DOHH2 (cell line): ENCODE data around the gene GBX2.

Source experiments
- H3F3A ChIP-seq: fragments of 200-600 bp; sonication (generic), shearing (Covaris generic); 2 replicates; pipeline ENCODE4 v1.6.0; 2016; ENCODE audit warnings: antibody characterized with exemption, mild to moderate bottlenecking; ENCODE audit not compliant: control insufficient read depth, insufficient read depth
- H3K27ac ChIP-seq: fragments of 200-600 bp; sonication (generic); 2 replicates; pipeline ENCODE4 v1.5.1; 2014; ENCODE audit warnings: low read depth, mild to moderate bottlenecking, low read length, moderate library complexity
- H3K27me3 ChIP-seq: fragments of 200-600 bp; sonication (generic); 2 replicates; pipeline ENCODE4 v1.6.1; 2014; ENCODE audit warnings: mild to moderate bottlenecking, low read length, mixed read lengths; ENCODE audit not compliant: control insufficient read depth
- H3K36me3 ChIP-seq: fragments of 200-600 bp; sonication (generic); 2 replicates; pipeline ENCODE4 v1.6.1; 2014; ENCODE audit warnings: mild to moderate bottlenecking, low read length, moderate library complexity, mixed read lengths; ENCODE audit not compliant: control insufficient read depth
- H3K4me1 ChIP-seq: fragments of 200-600 bp; sonication (generic); 2 replicates; pipeline ENCODE4 v1.6.1; 2014; ENCODE audit warnings: mild to moderate bottlenecking, low read length, mixed read lengths; ENCODE audit not compliant: control insufficient read depth
- H3K4me2 ChIP-seq: fragments of 200-600 bp; sonication (generic); 2 replicates; pipeline ENCODE4 v1.6.0; 2014; ENCODE audit warnings: mild to moderate bottlenecking, low read length, moderate library complexity
- H3K4me3 ChIP-seq: fragments of 200-600 bp; sonication (generic); 2 replicates; pipeline ENCODE4 v1.5.1; 2014; ENCODE audit warnings: mild to moderate bottlenecking, low read length, mixed read lengths
- H3K79me2 ChIP-seq: fragments of 200-600 bp; sonication (generic); 2 replicates; pipeline ENCODE4 v1.6.1; 2014; ENCODE audit warnings: mild to moderate bottlenecking, low read length, mixed read lengths; ENCODE audit not compliant: control insufficient read depth
- H3K9me2 ChIP-seq: fragments of 200-600 bp; sonication (generic); replicated peaks from 2 replicates; pipeline ENCODE4 v1.6.1; 2014; ENCODE audit warnings: mild to moderate bottlenecking, low read length, mixed read lengths; ENCODE audit not compliant: control insufficient read depth
- H3K9me3 ChIP-seq: fragments of 200-600 bp; sonication (generic); 2 replicates; pipeline ENCODE4 v1.6.1; 2014; ENCODE audit warnings: antibody characterized with exemption, low read length, mixed read lengths; ENCODE audit not compliant: control insufficient read depth, insufficient read depth
- H4K20me1 ChIP-seq: fragments of 200-600 bp; sonication (generic); 2 replicates; pipeline ENCODE4 v1.6.0; 2014; ENCODE audit warnings: low read depth, mild to moderate bottlenecking, antibody characterized with exemption, low read length, moderate library complexity; ENCODE audit not compliant: control insufficient read depth, insufficient read depth
- EZH2phosphoT487 ChIP-seq: fragments of 200-600 bp; sonication (generic); IDR thresholded peaks from 2 replicates; pipeline ENCODE4 v1.6.1; 2017; ENCODE audit warnings: borderline replicate concordance, mild to moderate bottlenecking, antibody characterized with exemption, low read length, moderate library complexity, mixed read lengths
- TF ChIP-seq, protein P1 (sequence below): fragments of 200-600 bp; sonication (generic); IDR thresholded peaks from one replicate; pipeline ENCODE4 v1.5.1; 2014; ENCODE audit warnings: antibody characterized with exemption, mild to moderate bottlenecking, low read depth, low read length; ENCODE audit not compliant: poor library complexity, severe bottlenecking

GBX2 gene

DNA sequence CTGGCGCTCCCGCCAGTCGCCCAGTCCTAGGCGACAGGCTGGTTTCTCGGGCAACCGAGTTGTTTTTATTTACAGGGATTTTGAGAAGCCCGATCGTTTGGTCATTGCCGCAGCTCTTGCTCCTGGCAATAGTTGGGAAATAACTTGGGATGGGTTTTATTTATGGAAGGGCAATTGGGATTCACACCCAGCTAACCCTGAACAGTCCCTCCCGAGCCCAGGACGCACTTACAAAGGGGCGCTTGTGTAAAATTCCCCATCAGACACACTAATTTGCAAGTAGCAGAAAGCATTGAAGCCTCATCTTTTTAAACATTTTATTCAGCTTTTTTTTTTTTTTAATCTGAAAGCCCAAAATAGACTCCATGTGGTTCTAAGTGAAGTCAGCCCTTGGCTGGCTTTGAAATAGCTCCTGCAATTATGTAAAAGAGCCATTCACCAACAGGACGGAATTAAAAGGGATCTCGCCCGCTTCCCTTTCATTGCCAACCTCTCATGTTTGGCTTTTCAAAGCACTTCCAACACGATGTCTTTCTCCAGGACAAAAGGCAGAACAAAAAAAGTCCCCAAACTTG, 3.6 kb upstream of the GBX2 start:
- Histone ChIP-seq H3K9me2 (no peaks in the 10 kb centered on the region), H4K20me1 (no peaks in the 10 kb centered on the region), H3K4me2 (no peak overlapping the region), H3K79me2 (no peaks in the 10 kb centered on the region), H3K27me3 (no peaks in the 10 kb centered on the region), H3K9me3 (no peaks in the 10 kb centered on the region; the same call in 1 of the 2 replicates), H3K27ac (no peak overlapping the region), H3K36me3 (no peaks in the 10 kb centered on the region), H3K4me3 (no peak overlapping the region), H3F3A (no peaks in the 10 kb centered on the region), H3K4me1 (no peaks in the 10 kb centered on the region)
- no peak for TF ChIP-seq EZH2phosphoT487

DNA sequence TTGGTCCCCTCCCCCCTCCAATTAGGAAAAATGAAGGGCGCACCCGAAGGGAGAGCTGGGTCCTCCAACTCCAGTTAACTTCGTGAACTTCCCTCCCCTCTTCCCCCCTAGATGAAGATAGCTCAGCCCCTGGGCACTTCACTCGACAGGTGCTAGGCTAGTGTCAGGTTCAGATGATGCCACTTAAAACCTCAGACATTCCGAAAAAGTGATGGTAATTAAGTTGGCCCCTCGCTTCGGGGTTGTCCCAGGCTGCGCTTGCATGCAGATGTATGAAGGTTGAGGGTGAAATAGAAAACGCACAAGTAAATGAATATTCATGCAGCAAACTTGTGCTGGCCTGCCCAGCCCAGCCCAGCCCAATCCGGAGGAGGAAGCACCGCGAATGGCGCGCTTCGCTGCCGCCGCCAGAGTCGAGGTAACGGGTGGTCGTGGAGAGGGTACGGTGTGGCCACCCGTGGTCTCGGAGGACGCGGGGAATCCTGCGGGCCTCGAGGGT, 3.0 kb upstream of the GBX2 start:
- Histone ChIP-seq H3K27me3 (no peaks in the 10 kb centered on the region), H3F3A (no peaks in the 10 kb centered on the region), H4K20me1 (no peaks in the 10 kb centered on the region), H3K9me3 (no peaks in the 10 kb centered on the region; the same call in 1 of the 2 replicates), H3K79me2 (no peaks in the 10 kb centered on the region), H3K4me2 (no peak overlapping the region), H3K4me3 (no peak overlapping the region), H3K36me3 (no peaks in the 10 kb centered on the region), H3K4me1 (no peaks in the 10 kb centered on the region), H3K27ac (no peak overlapping the region), H3K9me2 (no peaks in the 10 kb centered on the region)
- TF ChIP-seq, protein P1, sequence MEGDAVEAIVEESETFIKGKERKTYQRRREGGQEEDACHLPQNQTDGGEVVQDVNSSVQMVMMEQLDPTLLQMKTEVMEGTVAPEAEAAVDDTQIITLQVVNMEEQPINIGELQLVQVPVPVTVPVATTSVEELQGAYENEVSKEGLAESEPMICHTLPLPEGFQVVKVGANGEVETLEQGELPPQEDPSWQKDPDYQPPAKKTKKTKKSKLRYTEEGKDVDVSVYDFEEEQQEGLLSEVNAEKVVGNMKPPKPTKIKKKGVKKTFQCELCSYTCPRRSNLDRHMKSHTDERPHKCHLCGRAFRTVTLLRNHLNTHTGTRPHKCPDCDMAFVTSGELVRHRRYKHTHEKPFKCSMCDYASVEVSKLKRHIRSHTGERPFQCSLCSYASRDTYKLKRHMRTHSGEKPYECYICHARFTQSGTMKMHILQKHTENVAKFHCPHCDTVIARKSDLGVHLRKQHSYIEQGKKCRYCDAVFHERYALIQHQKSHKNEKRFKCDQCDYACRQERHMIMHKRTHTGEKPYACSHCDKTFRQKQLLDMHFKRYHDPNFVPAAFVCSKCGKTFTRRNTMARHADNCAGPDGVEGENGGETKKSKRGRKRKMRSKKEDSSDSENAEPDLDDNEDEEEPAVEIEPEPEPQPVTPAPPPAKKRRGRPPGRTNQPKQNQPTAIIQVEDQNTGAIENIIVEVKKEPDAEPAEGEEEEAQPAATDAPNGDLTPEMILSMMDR, result no peak
- no peak for TF ChIP-seq EZH2phosphoT487

DNA sequence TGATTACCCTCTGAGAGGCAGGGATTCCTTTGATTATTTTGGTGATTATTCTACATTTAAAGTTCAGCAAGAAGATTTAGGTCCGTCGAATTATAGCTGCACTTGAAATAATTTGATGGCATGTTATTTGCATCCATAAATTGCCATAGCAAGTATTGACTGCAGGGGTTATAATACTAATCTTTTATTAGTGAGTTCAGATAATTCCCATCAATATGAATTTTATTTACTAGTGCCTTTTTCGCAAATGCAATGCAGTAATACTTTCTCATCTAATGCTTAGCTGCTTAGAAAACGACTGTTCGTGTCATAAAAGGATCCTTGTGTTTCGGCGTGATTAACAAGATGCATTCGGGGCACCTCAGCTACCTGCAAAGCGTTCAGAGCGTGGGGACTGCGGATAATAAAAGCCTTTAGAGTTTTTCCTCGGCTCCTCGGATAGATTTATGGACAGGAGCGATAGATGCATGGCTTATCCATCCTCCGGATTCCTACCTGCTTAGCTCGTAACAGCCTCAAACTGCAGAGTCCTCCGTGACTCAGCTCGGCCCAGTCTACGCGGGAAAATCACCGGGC, 2.5 kb upstream of the GBX2 start:
- H4K20me1 ChIP-seq, result no peaks in the 10 kb centered on the region
- H3K4me3 ChIP-seq, result no peak overlapping the region
- no peaks in the 10 kb centered on the region for H3K27me3 ChIP-seq
- H3K4me2 ChIP-seq, result no peak overlapping the region
- H3K27ac ChIP-seq, result no peak overlapping the region
- H3K79me2 ChIP-seq, result no peaks in the 10 kb centered on the region
- H3K9me3 ChIP-seq, result no peaks in the 10 kb centered on the region; the same call in 1 of the 2 replicates
- no peak for TF ChIP-seq EZH2phosphoT487
- TF ChIP-seq, protein P1, result no peak
- no peaks in the 10 kb centered on the region for H3K36me3 ChIP-seq
- H3K9me2 ChIP-seq, result no peaks in the 10 kb centered on the region
- H3F3A ChIP-seq, result no peaks in the 10 kb centered on the region
- no peaks in the 10 kb centered on the region for H3K4me1 ChIP-seq

DNA sequence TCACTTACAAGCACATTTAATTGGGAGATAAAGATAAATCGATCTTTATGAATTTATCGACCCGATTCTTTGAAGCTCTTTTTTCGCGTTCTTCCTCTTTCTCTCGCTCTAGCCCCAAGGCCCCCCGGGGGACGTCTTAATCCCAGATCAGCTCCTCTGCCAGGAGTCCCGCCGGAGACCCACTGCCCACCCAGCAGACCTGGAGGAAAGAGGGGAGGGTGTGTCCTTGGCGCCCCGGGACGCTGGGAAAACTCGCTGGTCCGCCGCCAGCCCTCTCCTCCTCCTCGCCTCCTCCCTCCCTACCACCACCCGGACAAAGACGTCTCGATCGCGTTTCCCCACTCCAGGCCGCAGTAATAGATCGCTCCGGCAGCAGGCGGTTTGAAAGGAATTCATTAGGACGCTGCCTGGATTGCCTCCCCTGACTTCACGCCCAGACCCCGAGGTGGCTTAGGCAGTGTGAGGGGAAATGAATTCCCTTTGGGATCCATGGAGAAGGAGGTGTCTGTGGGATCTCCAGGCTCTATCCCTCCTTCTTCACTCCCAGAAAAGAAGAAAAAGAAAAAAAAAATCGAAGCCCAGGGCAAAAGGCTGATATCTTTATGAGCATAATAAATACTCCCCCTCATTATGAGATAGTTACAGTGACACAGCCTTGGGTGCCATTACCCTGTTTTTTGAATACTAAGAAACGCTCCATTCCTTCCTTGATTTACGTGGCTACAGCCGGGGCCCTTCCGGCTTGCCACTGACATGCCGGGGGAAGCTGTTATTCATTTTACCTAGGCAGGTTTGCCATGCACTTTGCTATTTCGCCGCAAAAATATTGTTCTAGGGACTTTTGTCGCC, 1.8 kb upstream of the GBX2 start:
- Histone ChIP-seq H3K79me2 (no peaks in the 10 kb centered on the region), H3K4me3 (no peak overlapping the region), H3K4me1 (no peaks in the 10 kb centered on the region), H3K27me3 (no peaks in the 10 kb centered on the region), H3K9me3 (no peaks in the 10 kb centered on the region; the same call in 1 of the 2 replicates), H3K9me2 (no peaks in the 10 kb centered on the region), H4K20me1 (no peaks in the 10 kb centered on the region), H3K4me2 (no peak overlapping the region), H3F3A (no peaks in the 10 kb centered on the region), H3K36me3 (no peaks in the 10 kb centered on the region), H3K27ac (no peak overlapping the region)
- no peak for TF ChIP-seq EZH2phosphoT487
- TF ChIP-seq, protein P1, result no peak
